NCI-H446 (cell line): ENCODE results near the gene PRDM1.
"Not testable (repeated sequence)": the region's sequence is repeated elsewhere in the genome, so short reads cannot be mapped to it uniquely, and the experiment has no call there.

Experiments used
- DNase-seq, 2 experiments: peaks; one replicate each; lab custom pipeline; 2025; lab: John Stamatoyannopoulos, UW

The PRDM1 gene

GRCh38 chr6:106136845-106137244 lies 50.7 kb downstream of the PRDM1 start:
- no peak for DNase-seq

GRCh38 chr6:106138151-106138550 lies 52.0 kb downstream of the PRDM1 start:
- DNase-seq = no peak

GRCh38 chr6:106141441-106142237 lies 55.5 kb downstream of the PRDM1 start:
- DNase-seq = no peak

GRCh38 chr6:106142876-106143431 lies 56.8 kb downstream of the PRDM1 start:
- no peak for DNase-seq

GRCh38 chr6:106143665-106144064 lies 57.5 kb downstream of the PRDM1 start:
- no peak for DNase-seq

- no peak for DNase-seq
These were observed 59.0 kb downstream of the PRDM1 start for GRCh38 chr6:106145144-106145543.

GRCh38 chr6:106145741-106146227 lies 59.6 kb downstream of the PRDM1 start:
- no peak for DNase-seq

GRCh38 chr6:106146852-106147351 lies 60.8 kb downstream of the PRDM1 start:
- DNase-seq = no peak

- DNase-seq = no peak
These were observed 61.3 kb downstream of the PRDM1 start for GRCh38 chr6:106147476-106147875.

GRCh38 chr6:106149472-106150069 lies 63.4 kb downstream of the PRDM1 start:
- no peak for DNase-seq

- not testable (repeated sequence) for DNase-seq
These were observed 66.3 kb downstream of the PRDM1 start for GRCh38 chr6:106152476-106152875.

GRCh38 chr6:106152952-106153351 lies 66.8 kb downstream of the PRDM1 start:
- no peak for DNase-seq

GRCh38 chr6:106154326-106154725 lies 68.2 kb downstream of the PRDM1 start:
- no peak for DNase-seq

- DNase-seq = no peak
These were observed 69.2 kb downstream of the PRDM1 start for GRCh38 chr6:106155219-106155830.

- DNase-seq = no peak
These were observed 70.3 kb downstream of the PRDM1 start for GRCh38 chr6:106156413-106156812.

- DNase-seq = no peak
These were observed 70.7 kb downstream of the PRDM1 start for GRCh38 chr6:106156863-106157262.

GRCh38 chr6:106158816-106159215 lies 72.7 kb downstream of the PRDM1 start:
- no peak for DNase-seq
